NCI-H524 treated with DMSO at 0.1 percent for 48 hours (cell line): ENCODE measurements around the gene NDUFA1.
"Not testable (repeated sequence)": the region's sequence is repeated elsewhere in the genome, so short reads cannot be mapped to it uniquely, and the experiment has no call there.

Experiments used
- DNase-seq: peaks from one replicate; lab custom pipeline; 2025; lab: John Stamatoyannopoulos, UW

Gene NDUFA1

DNA sequence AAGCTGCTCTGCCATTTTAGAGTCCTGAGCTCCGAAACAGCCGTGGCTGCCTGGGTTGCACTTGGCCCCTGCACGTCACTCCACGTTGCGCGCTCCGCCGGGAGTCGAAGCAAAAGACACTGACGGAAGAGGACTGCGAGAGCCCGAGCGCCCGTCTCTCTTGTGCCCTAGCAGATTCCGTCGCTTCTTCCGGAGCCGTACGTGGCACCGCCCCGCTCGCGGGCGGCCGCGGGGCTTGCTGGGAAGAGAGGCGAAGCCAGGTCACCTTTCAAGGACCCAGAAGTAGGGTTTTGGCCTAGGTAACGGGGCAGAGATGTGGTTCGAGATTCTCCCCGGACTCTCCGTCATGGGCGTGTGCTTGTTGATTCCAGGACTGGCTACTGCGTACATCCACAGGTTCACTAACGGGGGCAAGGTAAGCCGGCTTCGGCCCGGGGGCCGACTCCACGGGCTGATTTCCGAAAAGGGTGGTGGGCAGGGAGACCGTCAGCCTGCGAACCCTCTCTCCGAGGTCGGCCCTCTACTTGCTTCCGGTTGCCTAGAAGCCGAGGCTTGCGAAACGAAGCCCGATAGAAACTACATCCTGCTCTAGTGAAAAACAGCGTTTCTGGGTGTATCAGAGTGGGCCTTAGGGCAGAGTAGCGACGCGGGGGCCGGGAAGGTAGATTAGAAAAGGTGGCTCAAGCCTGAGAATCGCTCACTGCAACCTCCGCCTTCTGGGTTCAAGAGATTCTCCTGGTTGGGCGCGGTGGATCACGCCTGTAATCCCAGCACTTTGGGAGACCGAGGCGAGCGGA, at the start of gene NDUFA1, which contains the start of gene RNF113A:
Gene NDUFA1, plus strand, starts transcription at position 234 of the 797 bp plus-strand sequence. Its CDS starts 80 bp downstream, at position 314.
Gene RNF113A, minus strand, starts transcription at position 135 of the 797 bp plus-strand sequence. Its CDS starts 120 bp downstream, at position 15.
- DNase-seq = peak; percentile 82

DNA sequence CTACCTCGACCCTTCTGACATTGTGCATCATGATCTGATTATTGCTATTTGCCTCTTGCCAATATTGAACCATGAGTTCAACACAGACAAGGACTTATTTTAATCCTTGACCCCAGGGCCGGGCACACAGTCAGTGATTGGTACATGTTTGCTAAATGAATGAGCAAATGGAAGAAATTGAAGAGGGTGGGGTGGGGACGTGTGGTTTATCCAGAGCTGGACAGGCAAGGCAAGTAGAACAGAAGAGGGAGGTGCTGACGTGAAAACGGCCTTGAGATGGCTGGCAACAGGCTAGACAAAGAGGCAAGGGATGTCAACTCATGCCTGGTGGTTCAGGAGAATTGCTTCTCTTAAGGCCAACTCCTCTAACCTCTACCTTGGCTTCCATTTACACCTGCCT, 47.4 kb upstream of the NDUFA1 start:
- DNase-seq = not testable (repeated sequence)

DNA sequence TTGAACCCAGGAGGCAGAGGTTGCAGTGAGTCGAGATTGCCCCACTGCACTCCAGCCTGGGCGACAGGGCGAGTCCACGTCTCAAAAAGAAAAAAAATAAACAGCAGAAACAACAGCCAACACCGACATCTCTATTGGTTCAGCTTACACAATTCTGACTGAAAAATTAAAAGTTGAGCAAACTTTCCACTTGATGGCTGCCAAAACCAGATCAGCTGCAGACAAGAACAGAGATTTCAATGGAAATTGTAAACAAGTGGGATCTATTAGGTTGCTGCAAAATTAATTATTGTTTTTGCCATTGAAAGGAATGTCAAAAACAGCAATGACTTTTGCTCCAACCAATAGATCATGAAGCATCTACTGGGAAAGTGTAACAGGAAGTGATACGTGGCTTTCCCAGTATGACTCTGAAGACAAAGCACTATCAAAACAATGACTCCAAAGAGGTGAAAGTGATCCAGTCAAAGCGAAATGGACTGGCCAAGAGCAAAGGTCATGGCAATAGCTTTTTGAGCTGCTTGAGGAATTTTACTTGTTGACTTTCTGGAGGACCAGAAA, 45.2 kb upstream of the NDUFA1 start:
- DNase-seq = no peak

GRCh38 chrX:119828446-119828845, 43.2 kb upstream of the NDUFA1 start:
- DNase-seq = no peak

DNA sequence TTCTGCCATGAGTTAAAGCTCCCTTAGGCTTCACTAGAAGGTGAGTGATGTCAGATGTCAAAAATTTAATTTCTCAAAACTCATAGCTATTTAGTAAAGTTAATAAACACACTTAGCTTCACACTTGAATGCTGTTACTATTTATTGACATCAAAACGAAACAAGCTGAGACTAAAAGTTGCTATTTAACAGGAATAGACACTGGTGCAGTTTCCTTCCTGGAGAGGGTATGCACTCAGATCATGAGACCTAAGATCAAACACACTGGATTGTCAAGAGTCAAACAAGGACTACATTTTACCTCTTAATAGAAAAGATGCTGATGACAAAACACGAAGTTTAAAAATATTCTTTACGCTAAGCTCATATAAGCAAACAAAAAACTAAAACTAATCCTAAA, 37.7 kb upstream of the NDUFA1 start:
- no peak for DNase-seq

DNA sequence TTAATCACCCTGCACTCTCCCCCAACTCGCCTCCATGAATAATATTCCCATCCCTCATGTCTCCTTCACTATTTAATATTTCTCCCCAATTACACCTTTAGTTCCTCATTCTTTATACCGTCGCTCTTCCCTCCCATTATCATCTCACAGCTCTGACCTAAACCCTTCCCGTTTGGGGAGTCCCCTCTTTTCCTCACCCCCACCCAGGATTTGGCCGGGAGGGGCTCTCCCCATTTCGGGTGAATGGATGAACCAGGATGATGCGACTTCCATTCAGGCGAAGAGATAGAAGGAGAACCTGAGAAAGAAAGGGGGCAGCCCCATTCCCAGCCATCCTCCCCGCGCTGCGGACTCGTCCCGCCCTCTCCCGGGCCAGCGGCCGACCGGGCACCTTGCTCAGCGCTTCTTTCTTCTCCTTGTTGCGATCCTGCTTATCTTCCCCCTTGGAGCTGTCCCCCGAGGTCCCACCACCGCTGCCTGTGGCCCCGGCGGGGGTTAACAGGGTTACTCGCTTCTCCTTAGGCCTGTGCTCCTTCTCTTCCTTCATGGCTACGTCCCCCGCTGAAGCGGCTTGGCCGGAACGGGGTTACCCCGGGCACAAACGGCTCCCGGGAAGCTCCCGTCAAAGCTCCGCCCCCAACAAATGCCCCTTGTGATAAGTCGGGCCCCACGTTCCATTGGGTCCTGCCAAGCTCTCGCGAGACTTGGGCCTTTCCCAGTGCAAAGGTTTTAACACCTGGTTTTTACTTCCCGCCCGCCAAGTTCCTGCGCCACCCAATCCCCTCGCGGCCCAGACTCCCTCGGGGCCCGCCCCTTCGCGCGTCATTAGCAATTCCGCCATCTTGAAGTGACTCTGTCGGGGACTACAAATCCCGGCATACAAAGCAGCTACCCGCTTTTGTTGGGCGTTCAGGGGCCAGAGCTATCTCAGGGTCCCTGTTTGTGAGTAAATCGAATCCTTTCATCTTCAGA, 19.0 kb upstream of the NDUFA1 start, which contains the start of gene UPF3B:
Gene UPF3B, minus strand, starts transcription at position 582 of the 972 bp plus-strand sequence. Its CDS starts 35 bp downstream, at position 547.
- peak; percentile 96 for DNase-seq

DNA sequence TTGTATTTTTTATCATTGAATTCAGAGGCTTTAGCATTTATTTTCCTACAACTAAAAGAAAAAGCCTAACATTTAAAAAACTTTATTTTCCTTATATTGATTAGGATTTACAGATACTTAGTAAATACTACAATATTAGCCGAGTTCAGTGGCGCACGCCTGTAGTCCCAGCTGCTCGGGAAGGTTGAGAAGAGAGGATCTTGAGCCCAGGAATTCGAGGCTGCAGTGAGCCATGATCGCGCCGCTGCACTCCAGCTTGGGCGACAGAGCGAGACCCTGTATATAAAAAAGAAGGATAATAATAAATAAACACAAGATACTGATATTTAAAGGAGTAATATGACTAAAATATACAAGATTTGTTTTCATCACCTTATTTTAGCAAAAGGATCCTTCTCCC, 18.2 kb upstream of the NDUFA1 start:
- DNase-seq = no peak

GRCh38 chrX:119870626-119871131, 953 bp upstream of the NDUFA1 start:
- no peak for DNase-seq

- no peak for DNase-seq
These were observed 410 bp upstream of the NDUFA1 start for GRCh38 chrX:119871245-119871598.

GRCh38 chrX:119878740-119879139, 7.1 kb downstream of the NDUFA1 start:
- DNase-seq = no peak

GRCh38 chrX:119880076-119880475, 8.4 kb downstream of the NDUFA1 start:
- no peak for DNase-seq

DNA sequence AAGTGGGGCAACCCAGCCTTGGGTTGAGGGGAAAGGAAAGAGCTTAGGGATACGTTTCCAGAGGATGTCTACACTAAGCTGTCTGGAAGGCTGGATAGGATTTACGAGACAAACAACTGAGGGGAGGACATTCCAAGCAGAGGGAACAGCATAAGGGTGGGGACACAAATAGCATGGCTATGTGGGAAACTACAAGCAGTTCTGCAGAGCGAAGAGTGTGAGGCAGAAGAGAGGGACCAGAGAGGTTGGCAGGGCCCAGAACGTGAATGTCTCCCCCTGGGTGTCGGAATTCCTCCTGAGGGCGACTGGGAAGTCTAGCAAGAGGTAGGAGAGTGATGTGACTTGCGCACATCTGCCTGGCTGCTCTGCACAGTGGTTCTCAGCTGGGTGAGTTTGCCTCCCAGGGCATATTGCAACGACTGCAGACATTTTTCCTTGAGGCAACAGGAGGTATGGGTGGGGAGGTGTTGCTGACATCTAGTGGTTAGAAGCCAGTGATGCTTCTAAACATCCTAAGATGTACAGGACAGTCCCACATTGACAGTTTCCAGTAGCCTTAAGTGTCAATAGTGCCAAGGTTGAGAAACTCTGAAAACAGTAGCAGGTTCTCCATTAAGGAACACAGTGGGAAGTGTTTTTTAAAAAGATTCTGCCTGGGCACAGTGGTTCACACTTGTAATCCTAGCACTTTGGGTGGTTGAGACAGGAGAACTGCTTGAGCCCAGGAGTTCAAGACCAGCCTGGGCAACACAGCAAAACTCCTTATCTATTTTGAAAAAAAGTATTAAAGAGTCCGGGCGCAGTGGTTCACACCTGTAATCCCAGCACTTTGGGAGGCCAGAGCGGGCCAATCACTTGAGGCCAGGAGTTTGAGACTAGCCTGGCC, 9.2 kb downstream of the NDUFA1 start:
- DNase-seq = no peak

DNA sequence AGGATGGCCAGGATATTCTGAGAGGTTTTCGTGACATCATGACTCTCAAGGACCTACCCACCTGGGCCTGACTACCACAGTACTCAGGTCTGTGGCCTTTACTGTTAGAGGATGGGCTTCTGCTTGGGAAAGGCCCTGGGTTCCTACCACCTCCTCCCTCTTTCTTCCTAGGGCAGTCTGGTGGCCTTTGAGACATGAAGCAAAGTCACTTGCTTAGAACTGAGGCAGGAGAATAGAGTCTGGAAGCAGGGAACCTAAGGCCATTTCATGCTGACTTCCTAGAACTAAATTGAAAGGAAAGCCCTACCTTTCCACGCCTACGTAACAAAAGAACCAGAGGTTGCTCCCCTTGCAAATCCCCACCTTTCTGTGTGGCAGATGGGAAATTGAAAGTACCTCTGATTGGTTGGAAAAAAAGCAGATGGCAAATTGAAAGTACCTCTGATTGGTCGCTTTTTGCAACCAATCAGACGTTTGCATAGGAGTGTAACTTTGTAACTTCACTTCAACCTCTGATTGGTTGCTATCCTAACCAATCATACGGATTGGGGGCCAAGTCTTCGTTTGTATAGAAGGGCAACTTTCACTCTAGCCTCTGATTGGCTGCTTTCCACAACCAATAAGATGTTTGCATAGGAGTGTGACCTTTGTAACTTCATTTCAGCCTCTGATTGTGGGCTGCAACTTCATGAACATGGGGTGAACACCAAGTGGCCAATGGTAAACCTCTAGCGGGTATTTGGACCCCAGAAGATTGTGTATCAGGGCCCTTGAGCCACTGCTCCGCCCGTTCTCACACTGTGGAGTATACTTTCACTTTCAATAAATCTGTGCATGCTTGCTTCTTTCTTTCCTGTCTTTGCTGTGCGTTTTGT, 14.2 kb downstream of the NDUFA1 start:
- no peak for DNase-seq

GRCh38 chrX:119887721-119888425, 16.2 kb downstream of the NDUFA1 start:
- DNase-seq = peak; percentile 37

DNA sequence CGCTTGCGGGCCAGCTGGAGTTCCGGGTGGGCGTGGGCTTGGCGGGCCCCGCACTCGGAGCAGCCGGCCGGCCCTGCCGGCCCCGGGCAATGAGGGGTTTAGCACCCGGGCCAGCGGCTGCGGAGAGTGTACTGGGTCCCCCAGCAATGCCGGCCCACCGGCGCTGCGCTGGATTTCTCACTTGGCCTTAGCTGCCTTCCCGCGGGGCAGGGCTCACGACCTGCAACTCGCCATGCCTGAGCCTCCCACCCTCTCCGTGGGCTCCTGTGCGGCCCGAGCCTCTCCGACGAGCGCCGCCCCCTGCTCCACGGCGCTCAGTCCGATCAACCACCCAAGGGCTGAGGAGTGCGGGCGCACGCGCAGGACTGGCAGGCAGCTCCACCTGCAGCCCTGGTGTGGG, 19.0 kb downstream of the NDUFA1 start:
- not testable (repeated sequence) for DNase-seq

- not testable (repeated sequence) for DNase-seq
These were observed 20.5 kb downstream of the NDUFA1 start for GRCh38 chrX:119891961-119892692.

- DNase-seq = no peak
These were observed 24.3 kb downstream of the NDUFA1 start, which contains the start of gene AKAP14 for GRCh38 chrX:119895843-119896326. AKAP14 (plus strand) TSS chrX:119895893; CDS start chrX:119903224, 7,331 bp downstream.

- no peak for DNase-seq
These were observed 27.5 kb downstream of the NDUFA1 start for GRCh38 chrX:119899125-119899524.
